ENCODE data around the gene OTOP3. TPM values are rescaled to one million over a fixed set of nuclear protein-coding genes. Genes with fewer than 3 reads are reported as not detected.

OTOP3 gene
- 0.80 and 1.3 TPM in 2 replicates for total RNA-seq (ENCODE audit: low replicate concordance)
- long read RNA-seq, transcript OTOP3-201 (7 exons, 2,516 nt), result major isoform, 6 of 8 reads
- long read RNA-seq, partial matches to known transcripts, result 1 of 8 reads
- long read RNA-seq, other reads (novel, unspliced or antisense), result 1 of 8 reads

GRCh38 chr17:74935585-74936469 is at the start of gene OTOP3:
OTOP3 (plus strand) TSS chr17:74935898; CDS start chr17:74935922, 24 bp downstream.
- Mint-ChIP-seq H3K4me3 (no peak within 1 kb of the TSS), H3K27ac (no peak within 1 kb of the TSS), H3K27me3 (peaks cover 88% of the 10 kb centered on the region), H3K4me1 (ENCODE audit: unreplicated experiment) (no peaks in the 10 kb centered on the region), H3K9me3 (no peaks in the 10 kb centered on the region), H3K36me3 (no peaks in the 10 kb centered on the region)
- no peak for TF ChIP-seq CTCF (conservative IDR thresholded peaks at IDR 0.05)
- DNase-seq (ENCODE audit: extremely low spot score, unreplicated experiment), result no peak

- Mint-ChIP-seq H3K4me1 (ENCODE audit: unreplicated experiment) (no peaks in the 10 kb centered on the region), H3K27ac (no peak overlapping the region), H3K36me3 (no peaks in the 10 kb centered on the region), H3K4me3 (no peak overlapping the region), H3K27me3 (peaks cover 45% of the 10 kb centered on the region), H3K9me3 (no peaks in the 10 kb centered on the region)
- TF ChIP-seq CTCF (conservative IDR thresholded peaks at IDR 0.05), result no peak
- no peak for DNase-seq (ENCODE audit: extremely low spot score, unreplicated experiment)
Observed at GRCh38 chr17:74888469-74888868, 47.2 kb upstream of the OTOP3 start.

GRCh38 chr17:74890554-74890953 is 45.1 kb upstream of the OTOP3 start:
- Mint-ChIP-seq H3K36me3 (no peaks in the 10 kb centered on the region), H3K9me3 (no peaks in the 10 kb centered on the region), H3K4me1 (ENCODE audit: unreplicated experiment) (peaks cover 3% of the 10 kb centered on the region), H3K4me3 (no peak overlapping the region), H3K27me3 (peaks cover 63% of the 10 kb centered on the region), H3K27ac (no peak overlapping the region)
- TF ChIP-seq CTCF (conservative IDR thresholded peaks at IDR 0.05), result no peak
- no peak for DNase-seq (ENCODE audit: extremely low spot score, unreplicated experiment)

GRCh38 chr17:74892013-74892841 is 43.5 kb upstream of the OTOP3 start:
- no peak for DNase-seq (ENCODE audit: extremely low spot score, unreplicated experiment)
- no peak overlapping the region for H3K27ac Mint-ChIP-seq
- peaks cover 3% of the 10 kb centered on the region for H3K4me1 Mint-ChIP-seq (ENCODE audit: unreplicated experiment)
- peaks cover 74% of the 10 kb centered on the region for H3K27me3 Mint-ChIP-seq
- TF ChIP-seq CTCF (conservative IDR thresholded peaks at IDR 0.05), result no peak
- no peaks in the 10 kb centered on the region for H3K9me3 Mint-ChIP-seq
- no peaks in the 10 kb centered on the region for H3K36me3 Mint-ChIP-seq
- H3K4me3 Mint-ChIP-seq, result peak overlapping the region; percentile 48

GRCh38 chr17:74892974-74893911 is 42.5 kb upstream of the OTOP3 start, which contains the start of gene FADS6:
FADS6 (minus strand) TSS chr17:74893633; CDS start chr17:74893595, 38 bp downstream.
- TF ChIP-seq CTCF (conservative IDR thresholded peaks at IDR 0.05), result no peak
- Mint-ChIP-seq H3K36me3 (no peaks in the 10 kb centered on the region), H3K4me3 (peak within 1 kb of the TSS; percentile 87), H3K4me1 (ENCODE audit: unreplicated experiment) (peaks cover 3% of the 10 kb centered on the region), H3K27me3 (peaks cover 77% of the 10 kb centered on the region), H3K9me3 (no peaks in the 10 kb centered on the region), H3K27ac (no peak within 1 kb of the TSS)
- DNase-seq (ENCODE audit: extremely low spot score, unreplicated experiment), result no peak
